ENCODE measurements around the gene UNC5C.

GRCh38 chr4:95533254-95533653 is 15.5 kb downstream of the UNC5C start:
- no peak for TF ChIP-seq CTCF (conservative IDR thresholded peaks at IDR 0.05; ENCODE audit: low read length)
- no peak for TF ChIP-seq EZH2phosphoT487 (IDR thresholded peaks at IDR 0.05; ENCODE audit: borderline replicate concordance, low read depth, low read length)
